Measurements from ENCODE around the gene UNC5C.

DNA sequence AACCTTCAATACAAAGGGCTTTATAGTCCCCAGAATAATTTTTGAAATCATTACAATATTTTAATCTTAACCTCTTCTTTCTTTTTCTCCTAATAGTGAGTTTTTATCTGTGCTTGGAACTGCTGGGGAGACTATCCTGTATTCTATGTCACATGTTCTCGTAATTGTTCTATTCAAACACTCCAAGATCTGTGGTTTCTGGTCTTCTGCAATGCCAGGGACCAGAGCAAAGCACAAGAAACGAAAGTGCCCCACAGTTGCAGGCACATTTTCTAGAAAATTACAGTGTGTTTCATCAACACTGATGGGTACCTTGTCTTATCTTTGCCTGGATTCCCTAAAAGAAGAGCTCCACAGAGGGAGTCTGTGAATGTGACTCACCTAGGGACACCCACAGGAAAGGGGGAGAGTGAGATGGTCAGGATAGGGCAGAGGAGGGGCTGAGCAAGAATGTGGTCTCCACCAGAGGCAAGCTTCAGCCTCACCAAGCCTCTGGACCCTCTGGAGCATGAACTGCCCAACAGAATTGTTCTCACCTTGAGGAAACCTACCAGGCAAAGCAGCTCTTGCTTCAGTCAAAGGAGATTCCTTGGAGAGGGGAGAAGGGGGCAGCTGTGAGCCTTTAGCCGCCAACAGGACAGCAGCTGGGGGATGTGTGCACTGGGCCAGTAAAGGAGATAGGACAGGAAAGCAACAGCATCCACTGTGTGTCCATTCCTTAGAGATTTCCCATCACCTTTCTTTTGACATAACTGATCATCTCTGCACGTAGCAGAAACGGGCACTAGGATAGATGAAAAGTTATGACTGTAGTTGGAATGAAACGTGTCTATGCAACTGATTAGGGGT lies 25.9 kb downstream of the UNC5C start:
- TF ChIP-seq, protein P1, sequence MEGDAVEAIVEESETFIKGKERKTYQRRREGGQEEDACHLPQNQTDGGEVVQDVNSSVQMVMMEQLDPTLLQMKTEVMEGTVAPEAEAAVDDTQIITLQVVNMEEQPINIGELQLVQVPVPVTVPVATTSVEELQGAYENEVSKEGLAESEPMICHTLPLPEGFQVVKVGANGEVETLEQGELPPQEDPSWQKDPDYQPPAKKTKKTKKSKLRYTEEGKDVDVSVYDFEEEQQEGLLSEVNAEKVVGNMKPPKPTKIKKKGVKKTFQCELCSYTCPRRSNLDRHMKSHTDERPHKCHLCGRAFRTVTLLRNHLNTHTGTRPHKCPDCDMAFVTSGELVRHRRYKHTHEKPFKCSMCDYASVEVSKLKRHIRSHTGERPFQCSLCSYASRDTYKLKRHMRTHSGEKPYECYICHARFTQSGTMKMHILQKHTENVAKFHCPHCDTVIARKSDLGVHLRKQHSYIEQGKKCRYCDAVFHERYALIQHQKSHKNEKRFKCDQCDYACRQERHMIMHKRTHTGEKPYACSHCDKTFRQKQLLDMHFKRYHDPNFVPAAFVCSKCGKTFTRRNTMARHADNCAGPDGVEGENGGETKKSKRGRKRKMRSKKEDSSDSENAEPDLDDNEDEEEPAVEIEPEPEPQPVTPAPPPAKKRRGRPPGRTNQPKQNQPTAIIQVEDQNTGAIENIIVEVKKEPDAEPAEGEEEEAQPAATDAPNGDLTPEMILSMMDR (IDR thresholded peaks at IDR 0.05; ENCODE audit: low read depth, low read length, missing input control), result no peak
- TF ChIP-seq RAD21 (IDR thresholded peaks at IDR 0.05) (no peak), GABPA (IDR thresholded peaks at IDR 0.05 in 1 of 2, conservative IDR thresholded peaks at IDR 0.05 in 1 of 2) (no peak), YY1 (IDR thresholded peaks at IDR 0.05) (no peak), TAF1 (conservative IDR thresholded peaks at IDR 0.05) (no peak), JUND (IDR thresholded peaks at IDR 0.05) (no peak), FOXA1 (IDR thresholded peaks at IDR 0.05) (no peak)
- TF ChIP-seq, protein P2, sequence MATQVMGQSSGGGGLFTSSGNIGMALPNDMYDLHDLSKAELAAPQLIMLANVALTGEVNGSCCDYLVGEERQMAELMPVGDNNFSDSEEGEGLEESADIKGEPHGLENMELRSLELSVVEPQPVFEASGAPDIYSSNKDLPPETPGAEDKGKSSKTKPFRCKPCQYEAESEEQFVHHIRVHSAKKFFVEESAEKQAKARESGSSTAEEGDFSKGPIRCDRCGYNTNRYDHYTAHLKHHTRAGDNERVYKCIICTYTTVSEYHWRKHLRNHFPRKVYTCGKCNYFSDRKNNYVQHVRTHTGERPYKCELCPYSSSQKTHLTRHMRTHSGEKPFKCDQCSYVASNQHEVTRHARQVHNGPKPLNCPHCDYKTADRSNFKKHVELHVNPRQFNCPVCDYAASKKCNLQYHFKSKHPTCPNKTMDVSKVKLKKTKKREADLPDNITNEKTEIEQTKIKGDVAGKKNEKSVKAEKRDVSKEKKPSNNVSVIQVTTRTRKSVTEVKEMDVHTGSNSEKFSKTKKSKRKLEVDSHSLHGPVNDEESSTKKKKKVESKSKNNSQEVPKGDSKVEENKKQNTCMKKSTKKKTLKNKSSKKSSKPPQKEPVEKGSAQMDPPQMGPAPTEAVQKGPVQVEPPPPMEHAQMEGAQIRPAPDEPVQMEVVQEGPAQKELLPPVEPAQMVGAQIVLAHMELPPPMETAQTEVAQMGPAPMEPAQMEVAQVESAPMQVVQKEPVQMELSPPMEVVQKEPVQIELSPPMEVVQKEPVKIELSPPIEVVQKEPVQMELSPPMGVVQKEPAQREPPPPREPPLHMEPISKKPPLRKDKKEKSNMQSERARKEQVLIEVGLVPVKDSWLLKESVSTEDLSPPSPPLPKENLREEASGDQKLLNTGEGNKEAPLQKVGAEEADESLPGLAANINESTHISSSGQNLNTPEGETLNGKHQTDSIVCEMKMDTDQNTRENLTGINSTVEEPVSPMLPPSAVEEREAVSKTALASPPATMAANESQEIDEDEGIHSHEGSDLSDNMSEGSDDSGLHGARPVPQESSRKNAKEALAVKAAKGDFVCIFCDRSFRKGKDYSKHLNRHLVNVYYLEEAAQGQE (IDR thresholded peaks at IDR 0.05), result no peak
